ENCODE data around the gene COL20A1. TPM values are rescaled to one million over a fixed set of nuclear protein-coding genes. Genes with fewer than 3 reads are reported as not detected.

Gene COL20A1
- total and polyA plus RNA-seq, 8 donors: 0.53 to 2.4 TPM; not detected in 6

GRCh38 chr20:63277466-63278272 is 15.3 kb upstream of the COL20A1 start:
- no peaks in the 10 kb centered on the region for H3K9me3 ChIP-seq
- 94 to 96% (median 95%) methylated on average over 16 to 30 of the region's 30 CpGs for WGBS, 5 donors
- H3K27me3 ChIP-seq: no peaks in the 10 kb centered on the region
- no peak for TF ChIP-seq EP300 (IDR thresholded peaks at IDR 0.05)
- no peak for TF ChIP-seq POLR2AphosphoS5 (IDR thresholded peaks at IDR 0.05)
- no peak for TF ChIP-seq POLR2A (IDR thresholded peaks at IDR 0.05)
- TF ChIP-seq CTCF (IDR thresholded peaks at IDR 0.05): no peak
- H3K4me3 ChIP-seq: no peak overlapping the region
- intact Hi-C loops (cut with DNase I; ENCODE audit: low total_unique reads): no loop called here
- H3K4me1 ChIP-seq: peaks cover 18 to 25% (median 22%) of the 10 kb centered on the region in 4 donors
- H3K36me3 ChIP-seq: peaks cover 52 to 76% (median 73%) of the 10 kb centered on the region in 4 donors
- DNase-seq: no peak
- H3K27ac ChIP-seq: no peak overlapping the region

GRCh38 chr20:63278661-63279060 is 14.3 kb upstream of the COL20A1 start:
- H3K36me3 ChIP-seq: peaks cover 62 to 86% (median 83%) of the 10 kb centered on the region in 4 donors
- WGBS, 5 donors: 81 to 86% (median 84%) methylated on average over 17 of the region's 17 CpGs
- TF ChIP-seq CTCF (IDR thresholded peaks at IDR 0.05) (no peak), POLR2A (IDR thresholded peaks at IDR 0.05) (no peak), EP300 (IDR thresholded peaks at IDR 0.05) (no peak), POLR2AphosphoS5 (IDR thresholded peaks at IDR 0.05) (no peak)
- H3K27ac ChIP-seq: no peak overlapping the region
- H3K27me3 ChIP-seq: no peaks in the 10 kb centered on the region
- no peak overlapping the region for H3K4me3 ChIP-seq
- no peaks in the 10 kb centered on the region for H3K9me3 ChIP-seq
- DNase-seq: no peak
- intact Hi-C loops (cut with DNase I; ENCODE audit: low total_unique reads): no loop called here
- peaks cover 12 to 19% (median 15%) of the 10 kb centered on the region in 4 donors for H3K4me1 ChIP-seq

DNA sequence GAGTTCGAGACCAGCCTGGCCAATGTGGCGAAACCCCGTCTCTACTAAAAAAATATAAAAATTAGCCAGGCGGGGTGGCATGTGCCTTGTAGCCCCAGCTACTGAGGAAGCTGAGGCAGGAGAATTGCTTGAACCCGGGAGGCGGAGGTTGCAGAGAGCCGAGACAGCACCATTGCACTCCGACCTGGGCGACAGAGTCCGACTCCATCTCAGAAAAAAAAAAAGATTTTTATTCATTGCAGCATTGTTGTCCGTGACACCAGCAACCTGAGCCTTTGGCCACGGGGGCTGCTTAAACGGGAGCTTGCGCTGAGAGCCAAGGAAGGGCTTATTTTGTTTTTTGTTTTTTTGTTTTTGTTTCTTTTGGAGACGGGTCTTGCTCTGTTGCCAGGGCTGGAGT is 13.1 kb upstream of the COL20A1 start:
- WGBS, 5 donors: 90 to 95% (median 94%) methylated on average over 15 of the region's 15 CpGs
- no peaks in the 10 kb centered on the region for H3K9me3 ChIP-seq
- no peaks in the 10 kb centered on the region for H3K27me3 ChIP-seq
- intact Hi-C loops (cut with DNase I; ENCODE audit: low total_unique reads): no loop called here
- H3K4me1 ChIP-seq: peaks cover 0 to 7% (median 3%) of the 10 kb centered on the region in 4 donors
- no peak overlapping the region for H3K27ac ChIP-seq
- TF ChIP-seq CTCF (IDR thresholded peaks at IDR 0.05) (no peak), POLR2A (IDR thresholded peaks at IDR 0.05) (no peak), EP300 (IDR thresholded peaks at IDR 0.05) (no peak), POLR2AphosphoS5 (IDR thresholded peaks at IDR 0.05) (no peak)
- H3K36me3 ChIP-seq: peaks cover 74 to 98% (median 96%) of the 10 kb centered on the region in 4 donors
- no peak overlapping the region for H3K4me3 ChIP-seq
- DNase-seq: no peak

DNA sequence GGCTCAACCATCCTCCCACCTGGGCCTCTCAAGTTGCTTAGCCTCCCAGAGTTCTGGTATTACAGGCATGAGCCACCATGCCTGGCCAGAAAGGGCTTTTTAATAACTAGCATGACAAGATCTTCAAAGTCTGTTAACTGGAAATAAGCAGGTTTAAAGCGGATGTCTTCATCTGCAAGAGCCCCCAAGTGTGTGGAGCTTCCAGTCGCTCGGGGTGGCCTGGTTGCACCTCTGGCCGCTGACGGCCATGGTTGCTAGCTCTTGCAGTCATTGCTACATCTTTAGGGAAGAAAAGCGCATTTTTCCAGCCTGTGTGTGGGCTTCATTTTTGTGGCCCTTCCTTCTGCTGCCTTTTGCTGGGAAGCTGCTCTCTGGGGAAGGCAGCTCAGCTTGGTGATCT is 12.6 kb upstream of the COL20A1 start:
- Histone ChIP-seq H3K27me3 (no peaks in the 10 kb centered on the region), H3K27ac (no peak overlapping the region), H3K36me3 (peaks cover 78 to 100% (median 100%) of the 10 kb centered on the region in 4 donors), H3K4me3 (no peak overlapping the region), H3K4me1 (peaks cover 0 to 2% (median 0%) of the 10 kb centered on the region in 4 donors), H3K9me3 (no peaks in the 10 kb centered on the region)
- TF ChIP-seq POLR2AphosphoS5 (IDR thresholded peaks at IDR 0.05): no peak
- no peak for TF ChIP-seq POLR2A (IDR thresholded peaks at IDR 0.05)
- TF ChIP-seq CTCF (IDR thresholded peaks at IDR 0.05): no peak
- no peak for TF ChIP-seq EP300 (IDR thresholded peaks at IDR 0.05)
- no peak for DNase-seq
- 96 to 98% (median 97%) methylated on average over 6 of the region's 6 CpGs for WGBS, 5 donors
- intact Hi-C loops (cut with DNase I; ENCODE audit: low total_unique reads): no loop called here

All from stomach (tissue), 9 donors.